ENCODE measurements around the gene CATSPER2. TPM values are rescaled to one million over a fixed set of nuclear protein-coding genes. Genes with fewer than 3 reads are reported as not detected.
"Not testable (repeated sequence)": the region's sequence is repeated elsewhere in the genome, so short reads cannot be mapped to it uniquely, and the experiment has no call there.

Gene CATSPER2
- total RNA-seq, 1 experiment from 2014 or later, result 4.6 TPM

- not testable (repeated sequence) for H3K79me1 ChIP-seq (ENCODE audit: insufficient read depth, low read depth, low read length, poor library complexity, severe bottlenecking); H3K4ac ChIP-seq (ENCODE audit: low read depth, low read length); H4K5ac ChIP-seq (ENCODE audit: insufficient read length, low read depth, low read length); H3K56ac ChIP-seq (ENCODE audit: insufficient read length, low read depth, low read length); H3K18ac ChIP-seq (ENCODE audit: insufficient read length, low read depth, low read length); H3K4me3 Mint-ChIP-seq; H3K27me3 ChIP-seq (ENCODE audit: insufficient read depth, low read length); H3K23ac ChIP-seq (ENCODE audit: insufficient read length, low read depth, low read length); H3K9ac ChIP-seq (ENCODE audit: extremely low read depth, insufficient read length, low read length); H3K27ac Mint-ChIP-seq; H2AK5ac ChIP-seq (ENCODE audit: insufficient read length, low read length); H3K14ac ChIP-seq (ENCODE audit: insufficient read depth, low read length); H4K20me1 ChIP-seq (ENCODE audit: control insufficient read depth, insufficient read depth, insufficient read length); H4K91ac ChIP-seq (ENCODE audit: insufficient read length, low read depth, low read length); H3K9me3 ChIP-seq (ENCODE audit: control insufficient read depth, low read depth, low read length); H3K9me3 Mint-ChIP-seq; H4K8ac ChIP-seq (replicated peaks; ENCODE audit: insufficient read length, low read depth, low read length); H2BK20ac ChIP-seq (ENCODE audit: low read depth, low read length, poor library complexity, severe bottlenecking); H3K4me1 Mint-ChIP-seq; H2BK12ac ChIP-seq (ENCODE audit: insufficient read length, low read depth, low read length); H2BK120ac ChIP-seq (ENCODE audit: low read depth, low read length, poor library complexity, severe bottlenecking); DNase-seq; H3K23me2 ChIP-seq (ENCODE audit: insufficient read length, low read depth, low read length, poor library complexity, severe bottlenecking); H3T11ph ChIP-seq (ENCODE audit: low read length); H2BK15ac ChIP-seq (ENCODE audit: low read depth, low read length); H3K4me1 ChIP-seq (ENCODE audit: insufficient read depth, low read length); H3K4me2 ChIP-seq (ENCODE audit: insufficient read depth, insufficient read length, low read length); H3K79me2 ChIP-seq (ENCODE audit: insufficient read depth, low read length); H3K36me3 Mint-ChIP-seq (ENCODE audit: insufficient read depth in 1 of 3, low read depth in 3 of 3); H2BK5ac ChIP-seq (ENCODE audit: insufficient read length, low read length); H2AFZ ChIP-seq (ENCODE audit: low read length); H3K27ac ChIP-seq (ENCODE audit: insufficient read length, low read depth, low read length); H3K27me3 Mint-ChIP-seq (ENCODE audit: low read depth)
- no CpG with 5 or more reads among the region's 8 CpGs for WGBS (ENCODE audit: extremely low coverage, insufficient read length, low lambda C conversion rate)
These were observed 14.7 kb upstream of the CATSPER2 start for GRCh38 chr15:43663333-43663732.

- not testable (repeated sequence) for H3K27me3 Mint-ChIP-seq (ENCODE audit: low read depth); H3K56ac ChIP-seq (ENCODE audit: insufficient read length, low read depth, low read length); H3K4me3 Mint-ChIP-seq
These were observed 13.6 kb upstream of the CATSPER2 start for GRCh38 chr15:43662293-43662692.

More at GRCh38 chr15:43662293-43662692, 13.6 kb upstream of the CATSPER2 start:
- not testable (repeated sequence) for H2AK5ac ChIP-seq (ENCODE audit: insufficient read length, low read length); H3K9me3 Mint-ChIP-seq; H2BK5ac ChIP-seq (ENCODE audit: insufficient read length, low read length); H3K4me1 Mint-ChIP-seq; H2BK20ac ChIP-seq (ENCODE audit: low read depth, low read length, poor library complexity, severe bottlenecking); H3K79me1 ChIP-seq (ENCODE audit: insufficient read depth, low read depth, low read length, poor library complexity, severe bottlenecking); H2AFZ ChIP-seq (ENCODE audit: low read length); H3K27ac Mint-ChIP-seq; H3K79me2 ChIP-seq (ENCODE audit: insufficient read depth, low read length); DNase-seq; H4K91ac ChIP-seq (ENCODE audit: insufficient read length, low read depth, low read length); H3K23ac ChIP-seq (ENCODE audit: insufficient read length, low read depth, low read length); H3K4me1 ChIP-seq (ENCODE audit: insufficient read depth, low read length); H3K36me3 Mint-ChIP-seq (ENCODE audit: insufficient read depth in 1 of 3, low read depth in 3 of 3); H2BK12ac ChIP-seq (ENCODE audit: insufficient read length, low read depth, low read length); H3T11ph ChIP-seq (ENCODE audit: low read length); H3K27ac ChIP-seq (ENCODE audit: insufficient read length, low read depth, low read length); H3K4me2 ChIP-seq (ENCODE audit: insufficient read depth, insufficient read length, low read length); H3K9me3 ChIP-seq (ENCODE audit: control insufficient read depth, low read depth, low read length); H3K23me2 ChIP-seq (ENCODE audit: insufficient read length, low read depth, low read length, poor library complexity, severe bottlenecking); H3K9ac ChIP-seq (ENCODE audit: extremely low read depth, insufficient read length, low read length); H3K14ac ChIP-seq (ENCODE audit: insufficient read depth, low read length); H2BK120ac ChIP-seq (ENCODE audit: low read depth, low read length, poor library complexity, severe bottlenecking); H4K5ac ChIP-seq (ENCODE audit: insufficient read length, low read depth, low read length); H2BK15ac ChIP-seq (ENCODE audit: low read depth, low read length); H4K8ac ChIP-seq (replicated peaks; ENCODE audit: insufficient read length, low read depth, low read length); H4K20me1 ChIP-seq (ENCODE audit: control insufficient read depth, insufficient read depth, insufficient read length); H3K18ac ChIP-seq (ENCODE audit: insufficient read length, low read depth, low read length); H3K4ac ChIP-seq (ENCODE audit: low read depth, low read length); H3K27me3 ChIP-seq (ENCODE audit: insufficient read depth, low read length)
- WGBS (ENCODE audit: extremely low coverage, insufficient read length, low lambda C conversion rate), result no CpG with 5 or more reads among the region's 2 CpGs
